Keratinocyte (primary cell): ENCODE measurements around the gene TRIM47.

ENCODE experiments used
- EZH2 ChIP-seq: IDR thresholded peaks from one replicate; pipeline ENCODE4 v1.6.1; 2012; ENCODE audit warnings: inconsistent platforms, mild to moderate bottlenecking, low read length, moderate library complexity
- TF ChIP-seq, protein P1 (sequence below), 3 experiments: IDR thresholded peaks in 1 of 3; conservative IDR thresholded peaks in 1 of 3; optimal IDR thresholded peaks in 1 of 3; 2 replicates in 2 of 3; 3 replicates in 1 of 3; pipeline versions ENCODE3 to v1.5.1; 2011; ENCODE audit warnings: low read length in 3 of 3, mild to moderate bottlenecking in 3 of 3, moderate library complexity in 2 of 3, control low read depth in 1 of 3, inconsistent platforms in 1 of 3; ENCODE audit not compliant: insufficient read depth in 2 of 3; ENCODE audit errors: extremely low read depth in 1 of 3

GRCh38 chr17:75881678-75882454 lies 3.5 kb upstream of the TRIM47 start:
- TF ChIP-seq EZH2 = no peak
- TF ChIP-seq, protein P1, sequence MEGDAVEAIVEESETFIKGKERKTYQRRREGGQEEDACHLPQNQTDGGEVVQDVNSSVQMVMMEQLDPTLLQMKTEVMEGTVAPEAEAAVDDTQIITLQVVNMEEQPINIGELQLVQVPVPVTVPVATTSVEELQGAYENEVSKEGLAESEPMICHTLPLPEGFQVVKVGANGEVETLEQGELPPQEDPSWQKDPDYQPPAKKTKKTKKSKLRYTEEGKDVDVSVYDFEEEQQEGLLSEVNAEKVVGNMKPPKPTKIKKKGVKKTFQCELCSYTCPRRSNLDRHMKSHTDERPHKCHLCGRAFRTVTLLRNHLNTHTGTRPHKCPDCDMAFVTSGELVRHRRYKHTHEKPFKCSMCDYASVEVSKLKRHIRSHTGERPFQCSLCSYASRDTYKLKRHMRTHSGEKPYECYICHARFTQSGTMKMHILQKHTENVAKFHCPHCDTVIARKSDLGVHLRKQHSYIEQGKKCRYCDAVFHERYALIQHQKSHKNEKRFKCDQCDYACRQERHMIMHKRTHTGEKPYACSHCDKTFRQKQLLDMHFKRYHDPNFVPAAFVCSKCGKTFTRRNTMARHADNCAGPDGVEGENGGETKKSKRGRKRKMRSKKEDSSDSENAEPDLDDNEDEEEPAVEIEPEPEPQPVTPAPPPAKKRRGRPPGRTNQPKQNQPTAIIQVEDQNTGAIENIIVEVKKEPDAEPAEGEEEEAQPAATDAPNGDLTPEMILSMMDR (optimal IDR thresholded peaks at IDR 0.05 in 1 of 3, IDR thresholded peaks at IDR 0.05 in 1 of 3, conservative IDR thresholded peaks at IDR 0.05 in 1 of 3; ENCODE audit: extremely low read depth in 1 of 3, insufficient read depth in 2 of 3, low read length in 3 of 3) = no peak
